22Rv1 (cell line): ENCODE results near the gene MROH2A.

Experiments used
- H3K27ac ChIP-seq: fragments of 450-650 bp; 2 replicates; pipeline ENCODE4 v1.5.1; 2017
- CTCF ChIP-seq: fragments of 450-650 bp; IDR thresholded peaks from 2 replicates; pipeline ENCODE4 v1.5.1; 2017; ENCODE audit warnings: mild to moderate bottlenecking
- ZFX ChIP-seq: fragments of 450-650 bp; IDR thresholded peaks from 2 replicates; pipeline ENCODE4 v1.6.1; 2017; ENCODE audit warnings: antibody characterized with exemption, borderline replicate concordance

MROH2A gene

GRCh38 chr2:233817361-233817911, 39.3 kb downstream of the MROH2A start:
- TF ChIP-seq ZFX (no peak), CTCF (no peak)
- H3K27ac ChIP-seq = no peak overlapping the region

DNA sequence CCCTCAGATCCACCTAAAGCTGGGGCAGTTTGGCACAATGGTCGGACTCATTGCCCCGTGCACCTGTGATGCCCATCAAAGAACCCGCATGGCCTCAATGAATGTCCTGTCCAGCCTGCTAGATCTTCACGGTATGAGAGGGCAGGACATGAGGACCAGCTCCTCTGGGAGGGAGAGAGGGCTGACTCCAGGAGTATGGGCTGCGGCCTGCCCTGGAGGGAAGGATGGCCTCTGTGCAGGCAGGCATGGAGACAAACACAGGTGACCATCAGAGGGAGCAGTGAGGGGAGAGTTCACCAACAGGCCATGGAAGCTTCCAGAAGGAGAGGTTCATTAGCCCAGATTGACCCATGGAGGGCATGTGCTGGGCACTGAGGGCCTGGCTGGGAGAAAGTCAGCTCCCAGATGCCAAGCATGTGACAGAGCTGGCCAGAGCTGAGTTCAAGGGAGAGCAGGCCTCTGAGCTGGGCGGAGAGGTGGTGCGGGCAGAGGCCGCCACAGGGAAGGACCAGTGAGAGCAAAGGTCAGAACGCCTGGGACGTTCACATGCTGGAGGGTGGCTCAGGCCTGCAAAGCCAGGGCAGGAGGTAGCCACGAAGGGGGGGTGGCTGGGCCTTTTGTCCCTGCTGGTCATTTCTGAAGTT, 40.0 kb downstream of the MROH2A start:
- TF ChIP-seq ZFX (no peak), CTCF (no peak)
- H3K27ac ChIP-seq = no peak overlapping the region

GRCh38 chr2:233818639-233819621, 40.8 kb downstream of the MROH2A start:
- H3K27ac ChIP-seq = no peak overlapping the region
- no peak for TF ChIP-seq CTCF
- TF ChIP-seq ZFX = no peak

- TF ChIP-seq CTCF (no peak), ZFX (no peak)
- H3K27ac ChIP-seq = no peak overlapping the region
Measured at GRCh38 chr2:233819884-233820773, 42.0 kb downstream of the MROH2A start.

DNA sequence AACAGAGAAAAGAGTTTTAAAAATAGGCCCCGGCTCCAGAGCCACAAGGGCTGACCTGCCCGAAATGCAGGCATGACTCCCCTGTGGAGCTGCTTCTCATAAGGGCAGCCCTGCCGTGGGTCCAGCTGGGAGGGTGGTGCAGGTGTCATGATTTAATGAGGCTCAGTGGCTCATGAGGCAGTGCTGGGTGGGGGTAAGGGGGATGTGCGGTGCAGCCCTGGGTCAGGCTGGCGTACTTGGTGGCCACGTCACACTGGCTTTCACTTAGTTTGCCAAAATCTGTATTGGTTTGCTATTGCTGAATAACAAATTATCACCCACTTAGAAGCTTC, 42.6 kb downstream of the MROH2A start:
- H3K27ac ChIP-seq = no peak overlapping the region
- no peak for TF ChIP-seq ZFX
- no peak for TF ChIP-seq CTCF

- H3K27ac ChIP-seq = no peak overlapping the region
- TF ChIP-seq CTCF (no peak), ZFX (no peak)
Measured at GRCh38 chr2:233821196-233821595, 43.1 kb downstream of the MROH2A start.
